Left lobe of liver (tissue), 2 donors: ENCODE data around the gene FRMD4A. TPM values are rescaled to one million over a fixed set of nuclear protein-coding genes. Genes with fewer than 3 reads are reported as not detected.

Experiments
- ATAC-seq: fragments of 200-7000 bp; cut with Tn5 transposase; one replicate; pipeline ENCODE4 v1.9.1; 2020; ENCODE audit warnings: mild to moderate bottlenecking, moderate library complexity
- DNase-seq: peaks from one replicate; pipeline ENCODE4 v3.0.0-alpha.2; 2020; ENCODE audit warnings: low spot score
- total RNA-seq: library from RNA; stranded (reverse); gene quantifications from one replicate; pipeline ENCODE4 v1.2.1, GENCODE V29; 2021
- donor health status: DM: no; HTN: no; CAD: no; lungs with moderate emphysema.
- donor health status: DM: no; HTN: yes; CAD: no.

FRMD4A gene
- total RNA-seq, 1 donor from 2014 or later: 13.8 TPM

DNA sequence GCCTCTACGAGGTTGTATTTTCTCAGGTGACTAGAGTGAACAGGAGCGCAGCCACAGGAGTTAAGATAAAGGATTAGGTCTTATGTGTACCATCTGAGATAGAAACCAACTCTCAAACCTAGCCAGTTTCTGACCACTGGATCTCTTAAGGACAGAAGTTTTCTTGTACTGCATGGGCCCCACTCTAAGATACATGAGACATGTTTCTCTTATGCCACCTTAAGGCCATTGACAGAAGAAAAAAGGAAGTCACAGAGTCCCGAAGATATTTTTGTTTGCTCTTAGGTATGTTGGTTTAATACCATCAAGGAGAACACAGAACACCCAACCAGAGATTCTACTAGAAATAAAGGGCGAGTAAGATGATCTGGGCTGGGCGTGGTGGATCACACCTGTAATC, 335.8 kb downstream of the FRMD4A start:
- ATAC-seq (no peak), DNase-seq (no peak)

DNA sequence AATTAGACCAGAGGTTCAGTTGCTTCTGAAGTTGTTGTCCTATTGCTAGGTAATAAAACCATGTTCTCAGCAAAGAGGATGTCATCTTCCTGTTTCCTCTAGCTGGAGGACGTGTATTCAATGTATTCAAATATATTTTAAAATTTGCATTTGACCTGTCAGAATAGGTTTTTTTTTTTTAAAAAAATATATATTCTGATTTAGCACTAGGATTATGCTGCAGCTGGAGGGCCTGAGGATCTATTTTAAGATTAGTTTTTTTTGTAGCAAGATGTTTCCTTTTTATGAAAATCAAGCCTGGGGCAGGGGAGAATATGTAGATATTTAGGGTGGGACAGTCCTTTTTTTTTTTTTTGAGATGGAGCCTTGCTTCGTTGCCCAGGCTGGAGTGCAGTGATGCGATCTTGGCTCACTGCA, 337.0 kb downstream of the FRMD4A start:
- ATAC-seq (no peak), DNase-seq (no peak)

DNA sequence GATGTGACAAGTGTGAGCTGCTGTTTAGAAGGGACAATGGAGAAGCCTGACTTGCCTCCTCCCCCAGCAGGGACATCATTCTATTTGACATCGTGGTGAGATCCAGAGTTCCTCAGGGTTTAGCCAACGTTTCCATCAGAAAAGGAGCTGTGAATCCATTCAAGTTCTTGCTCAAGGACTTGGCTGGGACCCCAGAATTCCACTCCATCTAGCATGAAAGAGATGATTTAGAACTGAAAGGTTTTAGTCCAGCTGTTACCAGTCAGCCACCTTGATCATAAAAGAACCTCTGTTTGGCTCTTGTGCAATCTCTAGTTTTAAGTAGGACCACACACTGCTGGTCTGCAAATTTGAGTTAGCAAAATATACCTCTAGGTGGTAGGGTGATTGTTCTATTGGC, 337.6 kb downstream of the FRMD4A start:
- DNase-seq (no peak), ATAC-seq (no peak)

DNA sequence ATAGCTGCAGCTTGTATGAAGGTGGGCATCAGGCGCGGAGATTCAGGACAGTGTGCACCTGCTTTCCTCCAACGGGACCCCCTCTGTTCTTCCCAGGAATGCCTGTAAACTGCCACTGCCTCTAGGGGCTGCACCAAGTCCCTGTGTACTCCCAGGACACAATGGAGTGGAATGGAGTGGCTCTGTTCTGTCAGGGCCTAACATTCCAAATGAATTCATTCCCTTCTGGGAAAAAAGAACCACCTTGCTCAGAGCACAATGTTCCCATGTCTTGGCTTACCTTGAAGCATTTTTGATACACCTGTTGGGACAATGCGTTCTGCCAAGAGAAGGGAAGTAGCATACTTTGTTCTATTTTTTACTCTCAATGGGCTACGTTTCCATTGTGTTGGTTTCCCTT, 339.4 kb downstream of the FRMD4A start:
- DNase-seq (no peak), ATAC-seq (no peak)

DNA sequence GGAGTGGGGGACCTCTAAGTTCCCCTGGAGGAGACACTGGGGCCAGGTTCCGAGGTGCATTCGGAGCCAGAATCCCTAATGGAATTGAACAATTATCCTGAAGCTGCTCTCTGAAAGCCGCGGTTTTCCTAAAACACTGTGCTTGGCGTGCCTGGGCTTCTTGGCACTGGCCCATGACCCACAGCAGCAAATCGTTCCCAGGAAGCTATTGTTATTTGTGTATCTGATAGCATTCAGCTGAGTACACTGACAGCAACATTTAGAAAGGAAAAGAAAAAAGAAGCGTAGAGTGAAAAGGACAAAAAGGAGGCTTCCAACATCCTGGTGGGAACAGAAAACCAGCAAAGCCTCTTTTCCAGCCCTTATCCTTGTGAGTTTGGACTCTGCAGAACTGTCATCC, 339.8 kb downstream of the FRMD4A start:
- no peak for DNase-seq
- peak; percentile 47 for ATAC-seq

DNA sequence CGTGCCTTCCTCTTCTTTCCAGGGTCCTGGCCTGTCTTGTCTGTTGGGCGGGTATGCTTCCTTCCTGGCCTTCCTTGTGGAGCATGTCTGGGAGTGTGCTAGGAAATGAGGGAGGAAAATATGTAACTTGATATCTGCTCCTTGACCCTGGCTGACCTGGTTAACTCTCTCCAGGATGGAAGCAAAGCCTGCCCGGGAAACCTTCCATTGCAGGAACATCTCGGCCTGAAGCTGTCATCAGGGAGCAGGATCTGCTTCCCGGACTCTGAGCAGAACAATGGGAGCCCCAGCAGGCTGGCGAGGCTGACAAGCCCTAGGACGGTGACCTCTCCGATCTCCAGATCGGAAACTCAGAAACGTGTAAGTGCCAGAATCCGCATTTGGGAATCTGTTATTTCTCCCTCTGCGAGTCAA, 340.3 kb downstream of the FRMD4A start:
- DNase-seq: no peak

DNA sequence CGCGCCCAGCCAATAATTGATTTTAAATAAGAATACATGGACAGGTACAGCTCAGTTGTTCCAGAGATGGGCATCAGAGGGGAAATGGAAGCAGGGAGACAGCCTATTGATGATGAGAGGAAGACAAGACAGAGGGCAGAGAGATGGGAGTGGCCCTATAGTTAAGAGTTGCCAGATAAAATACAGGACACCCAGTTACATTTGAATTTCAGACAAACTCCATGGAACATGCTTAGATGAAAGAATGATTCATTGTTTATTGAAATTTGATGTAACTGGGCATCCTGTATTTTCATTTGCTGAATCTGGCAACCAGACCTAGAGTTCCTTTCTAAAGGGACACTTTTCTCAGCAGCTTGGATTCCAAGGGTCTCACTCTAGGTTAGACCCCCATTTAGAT, 341.1 kb downstream of the FRMD4A start:
- ATAC-seq (no peak), DNase-seq (no peak)

More for the DNA sequence above, 340.3 kb downstream of the FRMD4A start:
- peak; percentile 75 for ATAC-seq

DNA sequence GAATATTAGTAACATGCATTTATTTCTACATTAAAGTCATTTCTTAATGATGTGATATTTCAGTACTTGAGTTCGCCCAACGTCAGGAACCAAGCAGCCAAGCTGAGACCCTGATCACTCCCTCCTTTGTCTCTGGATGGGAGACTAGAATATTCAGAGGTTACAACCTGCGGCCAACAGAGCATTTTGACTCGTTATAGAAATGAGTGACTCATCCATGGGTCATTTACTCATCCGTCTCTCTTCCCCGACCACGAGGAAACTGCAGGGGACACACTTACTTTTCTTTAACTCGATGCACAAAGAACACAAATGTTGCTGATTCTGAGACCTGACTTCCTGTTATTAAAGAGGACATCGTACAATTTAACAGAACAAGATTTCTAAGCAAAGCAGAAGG, 343.3 kb downstream of the FRMD4A start:
- DNase-seq (no peak), ATAC-seq (no peak)

DNA sequence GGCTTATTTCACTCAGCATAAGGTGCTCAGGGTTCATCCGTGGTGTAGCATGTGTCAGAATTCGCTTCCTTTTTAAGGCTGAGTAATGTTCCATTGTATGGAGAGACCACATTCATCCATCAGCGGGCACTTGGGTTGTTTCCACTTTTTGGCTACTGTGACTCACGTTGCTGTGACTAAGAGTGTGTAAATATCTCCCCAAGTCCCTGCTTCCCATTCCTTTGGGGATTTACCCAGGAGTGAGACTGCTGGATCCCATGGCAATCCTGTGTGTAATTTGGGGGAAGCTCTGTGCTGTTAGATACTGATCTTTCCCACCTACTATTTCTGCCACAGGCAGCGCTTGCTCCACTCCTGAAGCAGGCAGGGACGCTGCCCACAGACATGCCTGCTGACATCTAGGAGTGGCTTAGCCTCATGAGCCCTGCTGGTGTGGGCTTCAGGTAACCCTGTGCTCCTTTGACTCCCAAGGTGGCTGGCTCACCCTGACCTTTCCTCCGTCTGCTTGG, 346.0 kb downstream of the FRMD4A start:
- DNase-seq (no peak), ATAC-seq (no peak)

DNA sequence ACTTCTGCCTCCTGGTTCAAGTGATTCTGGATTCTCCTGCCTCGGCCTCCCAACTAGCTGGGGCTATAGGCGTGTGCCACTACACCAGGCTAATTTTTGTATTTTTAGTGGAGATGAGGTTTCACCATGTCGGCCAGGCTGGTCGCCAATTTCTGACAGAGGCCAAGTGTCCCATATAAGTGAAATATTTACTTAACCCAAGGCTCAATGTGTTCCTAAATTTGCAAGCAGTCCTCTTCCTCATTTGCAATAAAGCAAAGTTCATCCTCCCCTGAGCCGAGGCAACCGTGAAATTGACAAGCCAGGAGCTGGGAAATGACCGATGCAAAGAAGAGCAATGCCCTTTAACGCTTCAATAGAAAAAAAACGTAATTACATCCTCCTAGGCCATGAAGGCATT, 347.7 kb downstream of the FRMD4A start:
- ATAC-seq (peak; percentile 90), DNase-seq (peak; percentile 87)

DNA sequence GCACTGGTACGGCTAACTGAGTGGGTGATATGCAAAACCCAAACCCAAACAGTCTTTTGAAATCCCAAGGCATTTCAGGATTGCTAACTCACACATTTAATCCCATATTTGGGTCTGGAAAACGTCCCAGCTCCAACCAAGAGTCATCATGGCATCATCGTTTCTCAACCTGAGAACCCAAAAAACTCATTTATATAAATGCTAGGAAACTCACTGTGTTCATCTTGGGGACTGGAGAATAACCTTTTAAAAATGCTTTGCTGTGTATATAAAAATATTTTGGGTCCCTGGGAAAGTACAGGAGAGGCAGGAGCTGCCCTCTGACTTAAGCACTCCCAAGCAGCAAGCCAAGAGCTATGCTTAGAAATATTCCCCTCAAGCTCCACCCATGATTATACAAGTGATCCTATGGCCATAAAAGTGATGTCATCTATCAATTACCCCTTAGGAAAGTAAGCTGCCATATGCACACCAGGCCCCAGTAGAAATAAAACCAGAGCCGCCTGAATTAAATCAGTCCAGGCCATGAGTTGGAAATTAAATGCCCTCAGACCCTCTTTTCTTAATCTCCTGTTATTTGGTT, 352.1 kb downstream of the FRMD4A start:
- DNase-seq (no peak), ATAC-seq (no peak)

DNA sequence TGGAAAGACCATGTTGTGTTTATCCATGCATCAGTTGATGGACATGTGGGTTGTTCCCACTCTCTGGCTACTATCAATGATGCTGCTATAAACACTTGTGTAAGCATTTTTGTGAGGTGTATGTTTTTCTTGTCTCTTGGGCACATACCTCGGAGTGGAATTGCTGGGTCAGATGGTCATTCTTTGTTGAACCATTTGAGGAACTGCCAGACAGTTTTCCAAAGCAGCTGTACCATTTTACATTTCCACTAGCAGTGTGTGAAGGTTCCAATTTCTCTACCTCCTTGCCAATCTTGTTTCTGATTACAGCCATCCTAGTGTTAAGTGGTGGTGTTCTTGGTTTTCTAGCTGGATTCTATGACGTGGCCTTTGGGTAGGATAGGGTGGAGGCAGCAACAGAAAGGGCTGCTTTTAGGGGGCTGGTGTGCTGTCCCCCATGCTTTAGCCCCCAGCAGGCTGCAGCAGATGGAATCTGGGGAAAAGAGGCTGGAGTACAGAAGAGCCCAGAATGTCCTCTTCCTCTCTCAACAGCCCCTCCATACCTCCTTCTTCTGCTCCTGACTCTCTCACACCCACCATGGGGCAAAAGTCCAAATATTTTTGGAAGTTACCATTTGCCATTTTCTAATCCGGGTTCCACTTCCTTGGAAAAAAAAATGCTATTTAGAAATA, 352.7 kb downstream of the FRMD4A start:
- ATAC-seq (no peak), DNase-seq (no peak)

DNA sequence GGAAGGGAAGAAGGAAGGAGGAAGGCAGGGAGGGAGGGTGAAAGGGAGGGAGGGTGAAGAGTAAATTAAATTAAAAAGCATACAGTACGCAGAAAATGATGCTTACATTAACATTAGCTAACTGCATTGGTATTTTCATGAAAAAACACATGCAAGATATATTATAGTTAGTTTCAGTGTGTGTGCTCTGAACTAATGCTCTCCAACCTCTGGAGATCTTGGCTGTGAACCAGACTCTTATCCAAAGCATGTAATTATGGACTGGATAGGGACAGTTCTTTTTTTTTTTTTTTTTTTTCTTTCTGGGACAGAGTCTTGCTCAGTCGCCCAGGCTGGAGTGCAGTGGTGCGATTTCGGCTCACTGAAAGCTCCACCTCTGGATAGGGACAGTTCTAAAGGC, 357.0 kb downstream of the FRMD4A start:
- DNase-seq (no peak), ATAC-seq (peak; percentile 24)

DNA sequence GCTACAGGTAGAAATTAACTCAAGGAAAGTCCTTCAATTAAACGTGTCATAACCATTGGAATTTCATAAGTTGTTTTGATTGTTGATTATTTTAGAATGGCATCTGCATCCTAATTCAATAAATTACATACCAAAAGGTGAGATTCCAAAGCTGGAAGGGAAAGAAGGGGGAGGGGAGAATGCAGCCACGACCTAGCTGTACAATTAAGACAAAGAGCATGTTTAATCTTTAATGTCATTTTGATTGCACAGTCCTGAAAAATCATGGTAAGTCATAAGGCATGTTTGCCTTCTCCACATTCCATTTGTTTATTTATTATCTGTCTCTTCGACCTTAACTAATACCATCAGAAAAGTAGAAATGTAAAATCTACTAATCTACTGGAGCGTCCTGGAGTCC, 358.1 kb downstream of the FRMD4A start:
- DNase-seq (no peak), ATAC-seq (no peak)

DNA sequence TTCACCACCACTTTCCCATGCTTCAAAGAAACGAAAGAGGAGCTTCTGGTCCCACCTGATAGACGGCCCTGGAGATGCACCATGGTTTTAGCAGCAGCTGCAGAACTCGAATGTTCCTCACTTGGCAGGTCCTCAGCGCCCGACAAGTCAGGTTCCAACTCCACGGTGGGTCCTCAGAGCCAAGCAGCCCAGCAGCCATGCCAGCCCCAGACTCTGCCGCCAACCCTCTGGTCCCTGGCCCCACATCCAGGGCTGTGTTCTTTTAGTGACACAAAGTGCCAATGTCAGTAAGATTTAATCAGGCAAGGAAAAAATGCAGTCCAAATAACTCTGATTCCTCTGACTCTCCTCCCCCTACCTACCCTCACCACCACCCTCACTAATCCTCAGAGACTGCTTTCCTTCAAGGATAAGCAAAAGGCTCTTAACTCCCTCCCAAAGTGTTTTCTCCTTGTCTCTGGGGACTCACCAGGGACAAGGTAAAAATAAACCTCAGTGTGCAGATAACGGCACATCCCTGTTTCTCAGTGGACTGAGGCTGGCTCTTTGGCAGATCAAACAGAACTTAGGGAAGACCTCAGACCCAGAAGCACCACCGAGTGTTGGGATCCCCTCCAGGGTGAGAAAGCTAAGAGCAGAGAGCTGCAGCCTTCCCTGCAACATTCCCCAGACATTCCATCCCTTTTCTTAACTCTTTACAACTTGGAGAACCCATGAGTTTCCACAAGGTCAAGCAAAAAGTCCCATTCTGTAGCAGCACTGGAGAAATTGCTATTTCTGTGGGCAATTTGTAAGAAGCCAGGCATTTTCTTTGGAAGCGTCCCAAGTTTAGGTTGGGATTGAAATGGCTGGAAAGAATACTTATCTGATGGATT, 358.9 kb downstream of the FRMD4A start:
- DNase-seq (no peak), ATAC-seq (no peak)

DNA sequence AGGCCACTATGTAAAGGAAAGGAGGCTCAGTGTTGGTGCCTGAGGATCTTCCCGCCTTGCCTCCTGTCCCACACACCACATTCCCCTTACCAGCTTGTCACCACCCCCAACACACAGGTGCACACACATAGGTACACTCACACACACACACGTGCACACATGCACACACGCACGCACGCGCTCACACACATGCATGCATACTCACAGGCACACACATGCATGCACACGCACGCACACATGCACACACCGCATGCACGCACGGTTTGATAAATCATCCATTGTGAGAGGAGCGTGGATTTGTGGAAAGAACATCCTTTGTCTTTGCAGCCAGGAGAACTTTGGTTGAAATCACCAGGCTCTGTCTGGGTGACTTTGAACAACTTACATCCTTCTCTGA, 359.8 kb downstream of the FRMD4A start:
- no peak for DNase-seq
- no peak for ATAC-seq

DNA sequence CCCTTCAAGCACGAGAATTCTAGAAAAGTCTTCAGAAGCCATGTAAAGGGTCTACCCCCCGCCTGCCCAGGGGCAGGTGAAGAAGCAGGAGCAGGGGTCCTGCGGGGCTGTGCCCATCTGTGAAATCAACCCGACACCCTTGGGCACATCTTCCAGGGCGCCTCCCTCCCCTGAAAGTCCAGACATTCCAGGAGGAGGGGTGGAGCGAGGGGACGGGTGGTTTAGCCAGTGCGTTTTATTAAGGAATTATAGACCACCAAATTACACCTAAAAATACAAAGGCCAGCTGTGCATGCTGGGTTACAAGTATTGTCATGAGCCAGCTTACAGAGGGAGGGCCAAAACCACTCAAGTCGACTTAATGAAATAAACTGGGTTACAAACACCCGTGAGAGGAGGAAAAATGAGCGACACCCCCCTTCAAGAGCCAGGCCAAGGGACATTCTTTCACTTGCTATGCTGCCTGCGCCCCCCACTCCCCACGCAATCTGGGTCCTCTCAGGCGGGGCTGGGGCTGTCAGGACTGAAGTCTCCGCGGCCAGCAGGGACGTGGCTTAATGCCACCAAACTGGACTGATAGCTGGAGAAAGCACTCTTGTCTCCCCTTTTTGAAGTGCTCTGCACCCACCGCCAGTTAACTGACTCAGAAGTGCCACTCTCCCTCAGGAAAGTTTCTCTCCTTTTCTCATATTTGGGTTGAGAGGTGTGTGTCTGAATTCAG, 360.3 kb downstream of the FRMD4A start:
- ATAC-seq (no peak), DNase-seq (no peak)

DNA sequence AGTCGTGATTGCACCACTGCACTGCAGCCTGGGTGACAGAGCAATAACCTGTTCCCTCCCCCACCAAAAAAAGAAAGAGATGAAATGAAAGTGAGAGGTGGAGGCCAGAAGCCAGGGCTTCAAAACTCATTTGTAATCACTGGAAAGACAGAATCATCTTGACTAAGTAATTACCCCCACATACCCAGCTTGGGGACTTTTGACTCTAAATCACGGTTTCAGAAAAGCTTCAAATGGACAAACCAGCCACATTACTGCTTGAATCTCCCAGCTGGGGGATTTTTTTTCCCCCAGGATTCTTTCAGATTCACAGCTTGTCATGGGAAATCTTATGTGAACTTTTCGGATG, 361.0 kb downstream of the FRMD4A start:
- DNase-seq (no peak), ATAC-seq (no peak)

DNA sequence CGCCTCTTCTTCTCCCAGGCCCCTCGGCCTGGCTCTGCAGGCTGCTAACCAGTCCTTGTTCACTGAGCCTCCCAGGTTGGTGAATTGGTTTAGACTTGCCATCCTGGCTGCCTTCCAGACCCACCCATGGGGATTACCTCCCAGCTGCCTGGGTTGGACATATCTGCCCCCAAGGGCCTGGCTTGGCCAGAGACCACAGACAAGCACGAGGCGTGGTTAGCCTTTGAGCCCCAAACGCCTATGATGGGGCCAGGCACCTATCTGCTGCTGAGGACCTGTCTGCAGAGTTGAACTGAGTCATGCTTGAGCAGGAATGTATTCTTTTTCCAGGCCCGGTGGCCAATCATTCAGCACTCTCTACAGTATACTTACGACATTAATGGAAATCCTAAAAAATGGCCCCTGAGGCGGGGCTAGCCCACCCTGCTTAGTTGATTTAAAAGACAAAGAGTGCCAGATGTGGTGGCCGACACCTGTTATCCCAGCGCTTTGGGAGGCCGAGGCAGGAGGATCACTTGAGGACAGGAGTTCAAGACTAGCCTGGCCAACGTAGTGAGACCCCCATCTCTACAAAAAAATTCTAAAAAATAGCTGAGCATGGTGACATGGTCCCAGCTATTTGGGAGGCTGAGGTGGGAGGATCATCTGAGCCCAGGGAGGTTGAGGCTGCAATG, 361.5 kb downstream of the FRMD4A start:
- no peak for DNase-seq
- no peak for ATAC-seq

DNA sequence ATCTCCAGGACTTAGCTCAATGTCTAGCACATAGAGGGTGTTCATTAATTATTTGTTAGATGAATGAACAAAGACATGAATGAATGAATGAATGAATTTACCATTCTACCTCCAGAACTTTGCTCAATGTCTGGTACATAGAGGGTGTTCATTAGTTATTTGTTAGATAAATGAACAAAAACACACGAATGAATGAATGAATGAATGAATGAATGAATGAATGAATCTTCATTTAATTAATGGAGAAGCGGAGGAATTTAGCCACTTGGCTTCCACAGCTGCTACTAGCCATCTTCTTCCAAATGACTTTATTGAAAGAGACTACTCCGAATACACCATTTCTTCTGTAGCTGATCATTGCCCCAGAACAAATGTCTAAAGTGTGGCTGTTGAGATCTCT, 368.9 kb downstream of the FRMD4A start:
- ATAC-seq (no peak), DNase-seq (no peak)

DNA sequence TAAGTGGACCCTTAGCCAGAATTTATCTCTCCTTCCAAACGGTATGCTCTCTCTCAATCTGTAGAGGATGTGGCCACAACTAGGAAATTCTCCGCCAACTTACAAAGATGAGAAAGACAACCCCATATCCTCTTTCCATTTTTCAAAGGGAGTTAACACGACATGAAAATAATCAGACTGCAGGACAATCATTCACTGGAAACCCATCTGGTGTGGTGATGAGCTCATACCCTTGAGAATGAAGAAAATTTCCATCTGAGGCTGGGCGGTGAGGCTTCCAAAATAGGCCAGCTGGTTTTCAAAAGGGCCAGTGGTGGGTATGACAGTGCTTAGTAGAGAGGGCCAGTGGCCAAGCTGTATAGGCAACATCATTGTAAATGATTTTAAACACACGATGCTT, 369.6 kb downstream of the FRMD4A start:
- no peak for ATAC-seq
- DNase-seq: no peak
